Tibial nerve (tissue), 4 donors: ENCODE data around the gene ZNF423.

Experiments used
- EP300 ChIP-seq, 2 donors: sonication (generic); formaldehyde crosslinking; IDR thresholded peaks; one replicate each; pipeline ENCODE4 v1.6.1; 2017; ENCODE audit warnings: antibody characterized with exemption in 2 of 2, mild to moderate bottlenecking in 1 of 2
- POLR2A ChIP-seq, 2 donors: fragments of 450-650 bp; IDR thresholded peaks; one replicate each; pipeline ENCODE4 v1.6.1; 2017; ENCODE audit warnings: antibody characterized with exemption in 2 of 2, mild to moderate bottlenecking in 2 of 2, moderate library complexity in 2 of 2
- TF ChIP-seq, protein P1 (sequence below), 5 experiments: fragments of 200-600 bp in 3 of 5; fragments of 450-650 bp in 2 of 5; sonication (generic) in 3 of 5; IDR thresholded peaks; one replicate each; pipeline ENCODE4 v1.5.1; 2016 to 2019; ENCODE audit warnings: antibody characterized with exemption in 5 of 5, mild to moderate bottlenecking in 3 of 5, moderate library complexity in 2 of 5

DNA sequence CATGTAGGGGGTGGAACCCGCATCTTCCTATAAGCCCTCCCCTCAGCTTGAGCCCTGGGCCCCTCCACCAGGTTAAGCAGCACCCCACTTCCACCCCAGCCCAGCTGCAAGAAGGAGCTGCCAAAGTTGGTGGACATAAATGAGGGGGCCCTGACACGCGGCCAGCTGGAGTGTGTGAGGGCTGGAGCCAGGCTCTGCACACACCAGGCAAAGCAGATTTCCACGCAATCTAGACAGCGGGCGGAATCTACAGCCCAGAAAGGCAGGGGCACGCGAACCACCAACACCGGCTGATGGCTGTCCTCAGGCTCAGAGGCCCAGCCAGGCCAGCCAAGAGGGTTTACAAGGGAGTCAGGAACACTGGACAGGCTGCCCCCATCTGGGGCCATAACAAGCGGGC lies 171.2 kb downstream of the ZNF423 start:
- TF ChIP-seq, protein P1, sequence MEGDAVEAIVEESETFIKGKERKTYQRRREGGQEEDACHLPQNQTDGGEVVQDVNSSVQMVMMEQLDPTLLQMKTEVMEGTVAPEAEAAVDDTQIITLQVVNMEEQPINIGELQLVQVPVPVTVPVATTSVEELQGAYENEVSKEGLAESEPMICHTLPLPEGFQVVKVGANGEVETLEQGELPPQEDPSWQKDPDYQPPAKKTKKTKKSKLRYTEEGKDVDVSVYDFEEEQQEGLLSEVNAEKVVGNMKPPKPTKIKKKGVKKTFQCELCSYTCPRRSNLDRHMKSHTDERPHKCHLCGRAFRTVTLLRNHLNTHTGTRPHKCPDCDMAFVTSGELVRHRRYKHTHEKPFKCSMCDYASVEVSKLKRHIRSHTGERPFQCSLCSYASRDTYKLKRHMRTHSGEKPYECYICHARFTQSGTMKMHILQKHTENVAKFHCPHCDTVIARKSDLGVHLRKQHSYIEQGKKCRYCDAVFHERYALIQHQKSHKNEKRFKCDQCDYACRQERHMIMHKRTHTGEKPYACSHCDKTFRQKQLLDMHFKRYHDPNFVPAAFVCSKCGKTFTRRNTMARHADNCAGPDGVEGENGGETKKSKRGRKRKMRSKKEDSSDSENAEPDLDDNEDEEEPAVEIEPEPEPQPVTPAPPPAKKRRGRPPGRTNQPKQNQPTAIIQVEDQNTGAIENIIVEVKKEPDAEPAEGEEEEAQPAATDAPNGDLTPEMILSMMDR (IDR thresholded peaks at IDR 0.05), result no peak
- TF ChIP-seq POLR2A (IDR thresholded peaks at IDR 0.05) (no peak), EP300 (IDR thresholded peaks at IDR 0.05) (no peak)
